HG02610 (cell line): ENCODE results near the gene SPRING1.
"Not testable (repeated sequence)": the region's sequence is repeated elsewhere in the genome, so short reads cannot be mapped to it uniquely, and the experiment has no call there.

Source experiments
- ATAC-seq: cut with Tn5 transposase; IDR thresholded peaks from one replicate; pipeline ENCODE4 v1.9.1; 2021; ENCODE audit warnings: mild to moderate bottlenecking, moderate library complexity; ENCODE audit not compliant: unreplicated experiment

SPRING1 gene

GRCh38 chr12:116737774-116738657 is at the start of gene SPRING1, which contains the start of gene RNFT2:
Gene SPRING1, minus strand, starts transcription at chr12:116738069. Its CDS starts 169 bp downstream, at chr12:116737900.
Gene RNFT2, plus strand, starts transcription at chr12:116738315. Its CDS starts 2,183 bp downstream, at chr12:116740498.
- peak; percentile 99 for ATAC-seq

GRCh38 chr12:116784238-116784612 is 46.4 kb upstream of the SPRING1 start:
- ATAC-seq: no peak

GRCh38 chr12:116783525-116784237 is 45.8 kb upstream of the SPRING1 start:
- no peak for ATAC-seq

GRCh38 chr12:116780942-116781341 is 43.1 kb upstream of the SPRING1 start:
- ATAC-seq: no peak

GRCh38 chr12:116779597-116779996 is 41.7 kb upstream of the SPRING1 start:
- no peak for ATAC-seq

- no peak for ATAC-seq
Measured at GRCh38 chr12:116777245-116777644, 39.4 kb upstream of the SPRING1 start.

- ATAC-seq: no peak
Measured at GRCh38 chr12:116774020-116774419, 36.2 kb upstream of the SPRING1 start.

- no peak for ATAC-seq
Measured at GRCh38 chr12:116773276-116773731, 35.4 kb upstream of the SPRING1 start.

- ATAC-seq: no peak
Measured at GRCh38 chr12:116771651-116772050, 33.8 kb upstream of the SPRING1 start.

GRCh38 chr12:116766746-116767145 is 28.9 kb upstream of the SPRING1 start:
- ATAC-seq: no peak

GRCh38 chr12:116766285-116766684 is 28.4 kb upstream of the SPRING1 start:
- no peak for ATAC-seq

GRCh38 chr12:116765271-116765670 is 27.4 kb upstream of the SPRING1 start:
- ATAC-seq: no peak

GRCh38 chr12:116761499-116761898 is 23.6 kb upstream of the SPRING1 start:
- ATAC-seq: no peak

- no peak for ATAC-seq
Measured at GRCh38 chr12:116760622-116761020, 22.8 kb upstream of the SPRING1 start.

GRCh38 chr12:116759783-116760621 is 22.1 kb upstream of the SPRING1 start:
- no peak for ATAC-seq

- ATAC-seq: not testable (repeated sequence)
Measured at GRCh38 chr12:116754783-116755182, 16.9 kb upstream of the SPRING1 start.

- not testable (repeated sequence) for ATAC-seq
Measured at GRCh38 chr12:116754097-116754496, 16.2 kb upstream of the SPRING1 start.

- no peak for ATAC-seq
Measured at GRCh38 chr12:116750298-116750697, 12.4 kb upstream of the SPRING1 start.

- ATAC-seq: no peak
Measured at GRCh38 chr12:116749884-116750283, 12.0 kb upstream of the SPRING1 start.

GRCh38 chr12:116745554-116745953 is 7.7 kb upstream of the SPRING1 start:
- no peak for ATAC-seq

GRCh38 chr12:116744766-116745165 is 6.9 kb upstream of the SPRING1 start:
- no peak for ATAC-seq
